Ovary (tissue), 9 donors: ENCODE data around the gene TAF3. TPM values are rescaled to one million over a fixed set of nuclear protein-coding genes. Genes with fewer than 3 reads are reported as not detected.
"Not testable (repeated sequence)": the region's sequence is repeated elsewhere in the genome, so short reads cannot be mapped to it uniquely, and the experiment has no call there.

Experiments used
- DNase-seq, 5 donors: peaks; one replicate each; pipeline ENCODE4 v3.0.0-alpha.2; 2019 to 2020
- H3K27ac ChIP-seq, 2 donors: fragments of 200-600 bp; one replicate each; pipeline versions ENCODE4 v1.5.1 to v1.8.0; 2019 to 2022
- H3K27me3 ChIP-seq: fragments of 200-600 bp; one replicate; pipeline ENCODE4 v1.8.0; 2022
- H3K36me3 ChIP-seq: fragments of 200-600 bp; sonication (generic); one replicate; pipeline ENCODE4 v1.5.1; 2019
- H3K4me1 ChIP-seq: one replicate; pipeline ENCODE4 v1.8.1; 2013; ENCODE audit warnings: mild to moderate bottlenecking, moderate library complexity; ENCODE audit not compliant: insufficient read depth
- H3K4me3 ChIP-seq: fragments of 200-600 bp; sonication (generic); one replicate; pipeline ENCODE4 v1.5.1; 2017
- H3K9me3 ChIP-seq, 2 donors: fragments of 200-600 bp in 1 of 2; sonication (generic) in 1 of 2; one replicate each; pipeline versions ENCODE4 v1.5.1 to v1.8.1; 2013 to 2019; ENCODE audit warnings: mild to moderate bottlenecking in 1 of 2, moderate library complexity in 1 of 2
- CTCF ChIP-seq, 3 donors: fragments of 450-650 bp in 2 of 3; fragments of 200-600 bp in 1 of 3; IDR thresholded peaks; one replicate each; pipeline versions ENCODE4 v1.5.1 to v1.8.0; 2016 to 2022; ENCODE audit warnings: antibody characterized with exemption in 3 of 3, mild to moderate bottlenecking in 1 of 3
- EP300 ChIP-seq: sonication (generic); formaldehyde crosslinking; IDR thresholded peaks from one replicate; pipeline ENCODE4 v1.6.1; 2017; ENCODE audit warnings: antibody characterized with exemption
- POLR2A ChIP-seq: fragments of 450-650 bp; IDR thresholded peaks from one replicate; pipeline ENCODE4 v1.6.1; 2017; ENCODE audit warnings: antibody characterized with exemption, mild to moderate bottlenecking, moderate library complexity
- WGBS, 3 donors: extraction: QIAGEN DNeasy Blood & Tissue Kit in 1 of 3; methylation state at CpG; one replicate each; pipeline versions ENCODE4 v1.1.5 to v1.1.7; 2013 to 2017; 5-methylcytosine and 5-hydroxymethylcytosine counted together
- intact Hi-C, 4 donors: fragments of 100-400 bp; cut with DNase I; formaldehyde crosslinking; loops; one replicate each; pipeline versions ENCODE4 v1.11.0 to v1.15.1; 2022 to 2023
- polyA plus RNA-seq, 2 donors: library from polyadenylated mRNA; stranded (reverse); fragments of 200-250 nt in 1 of 2; fragments of 350-450 nt in 1 of 2; fragmentation: Illumina TruSeq in 1 of 2; extraction: RNeasy Lipid Tissue Mini Kit (QIAGEN cat#74804) in 1 of 2; gene quantifications; one replicate each; pipeline ENCODE4 v1.2.3, GENCODE V29; 2013 to 2014
- total RNA-seq, 7 donors: library from RNA; depleted of rRNA in 2 of 7; stranded (reverse); fragments of >200 nt in 2 of 7; fragmentation: NEBNext Ultra II Directional in 3 of 7; extraction: Animal tissue kit (Norgen Biotek cat#: 25700) in 3 of 7; gene quantifications; one replicate each; pipeline versions ENCODE4 v1.1.0 to v1.2.4, GENCODE V29; 2016 to 2023
- donor health status: DM: no; HTN: no; CAD: no; lungs with moderate emphysema.
- donor health status: DM: no; HTN: no; CAD: no.
- donor health status: Bipolar disorder and iron deficiency.
- donor health status: DM: yes; HTN: yes; CAD: no.
- donor health status: DM: no; HTN: no; CAD: no.
- donor health status: DM: yes; HTN: yes; CAD: no.

The TAF3 gene
- total and polyA plus RNA-seq, 9 donors, result 7.1 to 15.9 (median 11.8) TPM

GRCh38 chr10:7810443-7810842 is 7.9 kb upstream of the TAF3 start:
- Histone ChIP-seq H3K9me3 (no peaks in the 10 kb centered on the region), H3K36me3 (no peaks in the 10 kb centered on the region), H3K27me3 (no peaks in the 10 kb centered on the region), H3K4me1 (no peaks in the 10 kb centered on the region), H3K27ac (no peak overlapping the region), H3K4me3 (no peak overlapping the region)
- DNase-seq, result no peak
- 72 to 82% (median 77%) methylated on average over 7 of the region's 7 CpGs for WGBS, 3 donors
- TF ChIP-seq EP300 (no peak), CTCF (IDR thresholded peaks at IDR 0.05) (no peak), POLR2A (no peak)
- intact Hi-C loops, result loop anchor here in 1 of 4 donors (10.0 kb wide), 1 partner anchor 286 kb away; no protein-coding TSS in a partner anchor

- intact Hi-C loops, result loop anchor here in 1 of 4 donors (10.0 kb wide), 1 partner anchor 286 kb away; no protein-coding TSS in a partner anchor
- H3K9me3 ChIP-seq, result no peaks in the 10 kb centered on the region
- 69 to 90% (median 77%) methylated on average over 5 of the region's 5 CpGs for WGBS, 3 donors
- no peaks in the 10 kb centered on the region for H3K36me3 ChIP-seq
- H3K27me3 ChIP-seq, result no peaks in the 10 kb centered on the region
- TF ChIP-seq CTCF (IDR thresholded peaks at IDR 0.05) (no peak), EP300 (no peak), POLR2A (no peak)
- H3K4me3 ChIP-seq, result no peak overlapping the region
- no peak for DNase-seq
- no peak overlapping the region for H3K27ac ChIP-seq
- H3K4me1 ChIP-seq, result no peaks in the 10 kb centered on the region
Measured at GRCh38 chr10:7811000-7811399, 7.3 kb upstream of the TAF3 start.

- WGBS, 3 donors, result 68 to 82% (median 68%) methylated on average over 7 of the region's 7 CpGs
- not testable (repeated sequence) for H3K27me3 ChIP-seq
- intact Hi-C loops, result loop anchor here in 1 of 4 donors (10.0 kb wide), 1 partner anchor 287 kb away; no protein-coding TSS in a partner anchor
Measured at GRCh38 chr10:7811743-7812142, 6.6 kb upstream of the TAF3 start.

GRCh38 chr10:7813481-7813880 is 4.8 kb upstream of the TAF3 start:
- DNase-seq, result no peak
- 64 to 79% (median 69%) methylated on average over 3 of the region's 3 CpGs for WGBS, 3 donors
- intact Hi-C loops, result loop anchor here in 1 of 4 donors (10.0 kb wide), 1 partner anchor 289 kb away; no protein-coding TSS in a partner anchor
- no peak overlapping the region for H3K27ac ChIP-seq
- no peak for TF ChIP-seq EP300
- TF ChIP-seq POLR2A, result no peak
- no peak for TF ChIP-seq CTCF (IDR thresholded peaks at IDR 0.05)
- no peaks in the 10 kb centered on the region for H3K9me3 ChIP-seq
- no peaks in the 10 kb centered on the region for H3K36me3 ChIP-seq
- no peaks in the 10 kb centered on the region for H3K27me3 ChIP-seq
- H3K4me3 ChIP-seq, result no peak overlapping the region
- no peaks in the 10 kb centered on the region for H3K4me1 ChIP-seq

More at GRCh38 chr10:7811743-7812142, 6.6 kb upstream of the TAF3 start:
- H3K36me3 ChIP-seq, H3K27ac ChIP-seq, H3K9me3 ChIP-seq, H3K4me1 ChIP-seq, H3K4me3 ChIP-seq, DNase-seq: not testable (repeated sequence)

GRCh38 chr10:7817576-7817975 is 729 bp upstream of the TAF3 start:
- WGBS, 3 donors, result 7 to 17% (median 11%) methylated on average over 12 of the region's 12 CpGs
- no peaks in the 10 kb centered on the region for H3K9me3 ChIP-seq

More at GRCh38 chr10:7817576-7817975, 729 bp upstream of the TAF3 start:
- TF ChIP-seq CTCF (IDR thresholded peaks at IDR 0.05), result no peak
- no peak for TF ChIP-seq POLR2A
- TF ChIP-seq EP300, result no peak
- no peaks in the 10 kb centered on the region for H3K27me3 ChIP-seq
- H3K36me3 ChIP-seq, result no peaks in the 10 kb centered on the region
- intact Hi-C loops, result loop anchor here in 1 of 4 donors (10.0 kb wide), 1 partner anchor 293 kb away; no protein-coding TSS in a partner anchor
- H3K4me1 ChIP-seq, result peaks cover 1% of the 10 kb centered on the region
- no peak for DNase-seq
- H3K4me3 ChIP-seq, result peak overlapping the region; percentile 65
- H3K27ac ChIP-seq, result no peak overlapping the region
